HG02610 (cell line): ENCODE results near the gene TRPV4.
"Not testable (repeated sequence)": the region's sequence is repeated elsewhere in the genome, so short reads cannot be mapped to it uniquely, and the experiment has no call there.

ENCODE experiments used
- ATAC-seq: cut with Tn5 transposase; IDR thresholded peaks from one replicate; pipeline ENCODE4 v1.9.1; 2021; ENCODE audit warnings: mild to moderate bottlenecking, moderate library complexity; ENCODE audit not compliant: unreplicated experiment

The TRPV4 gene

DNA sequence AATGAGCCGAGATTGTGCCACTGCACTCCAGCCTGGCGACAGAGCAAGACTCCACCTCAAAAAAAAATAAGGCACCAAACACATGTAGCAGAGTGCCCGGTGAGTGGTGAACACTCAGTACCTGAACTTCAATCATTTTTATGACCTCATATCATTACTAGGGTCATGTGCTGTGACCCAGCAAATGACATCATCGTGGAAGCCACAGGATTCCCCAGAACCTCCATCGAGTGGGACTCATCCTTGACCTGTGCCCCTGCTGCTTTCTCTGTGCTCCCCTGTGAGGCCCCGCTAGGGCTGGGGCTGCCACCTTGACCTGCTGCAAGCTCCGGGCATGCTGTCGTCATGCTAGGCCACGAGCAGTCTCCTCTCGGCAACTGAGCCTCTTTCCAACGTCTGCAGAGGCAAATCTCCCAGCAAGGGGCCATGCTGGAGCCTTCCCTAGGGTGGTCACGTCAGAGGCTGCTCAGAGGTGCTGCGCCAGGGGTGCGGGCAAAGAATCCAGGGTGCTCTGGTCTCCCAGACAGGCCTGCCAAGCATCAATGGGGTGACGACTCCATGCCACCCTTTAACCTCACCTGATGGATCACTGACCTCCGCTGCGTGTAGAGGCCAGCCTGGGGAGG is 28.6 kb upstream of the TRPV4 start:
- no peak for ATAC-seq

- no peak for ATAC-seq
These were observed 27.8 kb upstream of the TRPV4 start for GRCh38 chr12:109860977-109861376.

GRCh38 chr12:109858764-109859163 is 25.6 kb upstream of the TRPV4 start:
- ATAC-seq: no peak

DNA sequence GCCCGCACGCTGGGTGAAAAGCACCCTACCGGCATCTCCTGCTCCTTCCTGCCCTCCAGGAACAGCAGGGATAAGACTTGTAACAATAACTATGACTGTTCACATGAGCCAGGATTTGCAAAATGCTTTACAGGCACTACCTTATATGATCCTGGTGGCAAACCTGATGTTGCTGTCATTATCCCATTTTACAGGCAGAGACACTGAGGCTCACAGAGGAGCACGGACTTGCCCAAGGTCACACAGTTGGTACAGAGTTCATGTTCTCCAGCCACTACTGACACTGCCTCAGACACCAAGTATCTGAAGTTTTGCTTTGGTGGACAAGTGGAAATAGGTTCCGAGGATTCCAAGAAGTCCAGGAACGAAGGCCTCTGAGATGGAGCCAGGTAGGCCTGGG is 24.5 kb upstream of the TRPV4 start:
- no peak for ATAC-seq

DNA sequence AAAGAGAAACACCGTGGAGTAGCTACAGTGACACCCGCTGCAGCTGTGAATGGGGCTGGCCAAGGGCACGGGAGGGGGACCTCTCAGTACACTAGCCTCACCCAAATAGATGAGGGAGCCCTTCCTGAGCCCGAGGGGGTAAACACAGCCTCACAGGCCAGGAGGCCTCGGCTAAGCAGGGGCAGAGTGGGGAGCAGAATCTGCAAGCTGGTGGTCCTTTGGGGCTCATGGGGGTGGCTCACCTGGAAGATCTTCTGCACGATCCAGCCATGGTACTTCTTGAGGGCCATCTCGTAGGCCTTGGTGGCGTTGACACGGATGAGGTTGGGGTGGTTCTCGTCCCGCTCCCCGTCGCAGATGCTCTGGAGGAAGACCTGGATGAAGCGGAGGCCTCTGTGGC is 22.2 kb upstream of the TRPV4 start:
- no peak for ATAC-seq

DNA sequence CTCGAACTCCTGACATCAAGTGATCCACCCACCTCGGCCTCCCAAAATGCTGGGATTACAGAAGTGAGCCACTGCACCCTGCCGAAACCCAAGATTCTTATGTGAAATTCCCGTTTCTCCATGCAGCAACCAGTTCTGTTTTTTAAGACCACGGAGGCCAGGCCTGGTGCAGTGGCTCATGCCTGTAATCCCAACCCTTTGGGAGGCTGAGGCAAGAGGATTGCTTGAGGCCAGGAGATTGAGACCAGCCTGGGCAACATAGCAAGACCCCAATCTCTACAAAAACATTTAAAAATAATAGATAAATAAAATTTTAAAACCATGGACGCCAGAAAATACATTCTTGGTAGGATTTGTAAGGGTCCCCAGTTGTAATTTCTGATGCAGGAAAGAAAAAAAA is 17.3 kb upstream of the TRPV4 start:
- ATAC-seq: not testable (repeated sequence)

GRCh38 chr12:109847142-109847735 is 14.0 kb upstream of the TRPV4 start:
- no peak for ATAC-seq

DNA sequence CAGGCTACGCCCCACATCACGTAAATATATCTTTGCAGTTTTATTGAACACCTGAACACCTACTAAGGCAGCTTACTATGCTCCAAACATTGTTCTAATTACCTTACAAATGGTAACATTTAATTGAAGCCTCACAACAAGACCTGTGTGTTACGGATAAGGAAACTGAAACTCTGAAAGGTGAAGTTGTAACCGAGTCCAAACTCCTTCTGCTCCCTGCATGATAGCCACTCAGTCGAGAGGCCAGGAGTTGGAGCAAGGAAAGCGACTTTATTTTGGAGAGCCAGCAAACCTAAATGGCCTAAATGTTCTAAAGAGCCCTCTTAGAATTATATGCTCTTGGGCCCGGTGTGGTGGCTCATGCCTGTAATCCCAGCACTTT is 12.6 kb upstream of the TRPV4 start:
- no peak for ATAC-seq

DNA sequence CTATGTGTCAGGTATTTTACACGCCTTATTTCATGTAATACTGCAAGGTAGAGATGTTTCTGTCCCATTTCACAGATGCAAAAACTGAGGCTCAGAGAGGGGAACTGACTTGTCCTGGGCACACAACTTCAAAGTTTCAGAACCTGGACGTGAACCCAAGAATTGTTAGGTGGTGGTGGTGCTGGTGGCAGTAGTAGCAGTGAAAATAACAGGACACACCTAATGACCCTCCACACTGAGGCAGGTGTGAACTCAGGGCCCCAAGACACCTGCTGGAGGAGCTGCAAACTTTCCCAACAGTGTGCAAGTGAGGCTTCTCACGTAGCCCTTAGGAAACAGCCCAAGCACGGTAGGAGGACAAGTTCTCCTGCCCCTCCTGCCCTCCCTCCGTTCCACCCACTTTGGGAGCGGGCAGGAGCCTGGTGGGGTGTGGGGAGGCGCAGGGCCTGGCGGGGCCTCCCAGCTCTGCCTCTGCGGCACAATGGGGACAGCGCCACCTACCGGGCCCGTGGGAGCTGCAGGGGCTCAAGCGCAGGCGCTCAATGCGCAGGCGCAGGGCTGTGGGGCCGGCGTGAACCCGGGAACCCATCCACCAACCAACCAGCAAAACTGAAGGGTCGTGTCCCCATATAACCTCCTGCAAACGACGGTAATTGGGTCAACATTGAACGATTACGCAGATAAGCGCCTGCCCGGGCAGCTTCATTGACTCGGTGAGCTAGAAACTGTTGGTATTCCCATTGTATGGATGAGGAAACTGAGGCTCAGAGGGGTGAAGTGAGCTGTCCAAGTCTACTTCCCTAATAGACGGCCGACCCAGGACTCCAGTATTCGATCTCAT is 12.0 kb upstream of the TRPV4 start:
- peak; percentile 80 for ATAC-seq

- ATAC-seq: no peak
These were observed 10.9 kb upstream of the TRPV4 start for GRCh38 chr12:109844091-109844490.

GRCh38 chr12:109842021-109842420 is 8.8 kb upstream of the TRPV4 start:
- ATAC-seq: no peak

DNA sequence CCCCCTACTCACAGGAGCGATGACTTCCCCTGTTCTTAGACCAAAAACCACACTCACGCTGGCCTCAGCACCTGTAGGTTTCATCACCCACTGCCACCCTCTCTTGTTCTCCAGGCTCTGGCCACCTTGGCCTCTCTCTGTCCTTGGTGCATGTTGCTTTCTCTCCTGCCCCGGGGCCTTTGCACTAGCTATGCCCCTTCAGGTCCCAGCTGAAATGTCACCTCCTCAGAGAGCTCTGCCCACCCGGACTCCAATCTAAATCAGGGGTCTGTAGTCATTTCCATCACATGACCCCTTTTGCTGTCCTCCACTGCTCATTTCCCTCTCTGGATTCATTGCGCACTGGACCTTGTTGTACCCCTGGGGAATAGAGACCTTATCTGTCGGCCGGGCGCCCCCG is 8.2 kb upstream of the TRPV4 start:
- no peak for ATAC-seq

DNA sequence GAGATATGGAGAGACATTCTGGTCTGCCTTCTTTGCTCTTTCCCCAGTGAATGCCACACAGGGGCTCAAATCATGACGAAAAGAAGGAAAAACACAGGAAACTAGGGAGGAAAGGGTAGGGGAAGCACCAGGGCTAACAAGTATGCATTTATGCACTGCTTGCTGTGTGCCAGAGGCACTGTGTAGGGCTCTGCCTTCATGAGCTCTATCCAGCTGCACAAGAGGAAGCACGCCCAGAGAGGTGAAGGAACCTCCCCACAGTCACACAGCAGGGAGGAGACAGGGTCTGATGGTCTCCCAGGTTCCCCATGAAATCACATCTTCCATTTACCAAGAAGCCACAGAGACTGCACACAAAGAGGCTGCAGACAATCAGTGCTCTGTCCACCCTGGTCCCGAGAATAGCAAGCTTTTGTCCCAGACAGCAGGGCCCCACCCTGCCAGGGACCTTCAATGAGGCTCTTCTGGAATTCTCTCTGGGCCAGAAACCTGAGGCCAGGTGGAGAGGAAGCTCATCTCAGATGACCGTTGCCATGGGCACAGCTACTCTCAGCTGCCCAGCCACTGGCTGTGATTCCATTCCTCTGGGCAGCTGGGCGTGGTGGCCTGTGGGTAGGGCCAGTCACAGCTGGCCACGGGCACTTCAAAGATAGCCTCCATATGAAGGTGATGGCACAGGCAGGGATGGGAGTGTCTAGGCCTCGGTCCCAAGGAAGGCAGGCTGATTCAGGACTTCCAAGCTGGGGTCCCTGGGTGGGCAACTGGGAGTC is 7.3 kb upstream of the TRPV4 start:
- ATAC-seq: no peak

DNA sequence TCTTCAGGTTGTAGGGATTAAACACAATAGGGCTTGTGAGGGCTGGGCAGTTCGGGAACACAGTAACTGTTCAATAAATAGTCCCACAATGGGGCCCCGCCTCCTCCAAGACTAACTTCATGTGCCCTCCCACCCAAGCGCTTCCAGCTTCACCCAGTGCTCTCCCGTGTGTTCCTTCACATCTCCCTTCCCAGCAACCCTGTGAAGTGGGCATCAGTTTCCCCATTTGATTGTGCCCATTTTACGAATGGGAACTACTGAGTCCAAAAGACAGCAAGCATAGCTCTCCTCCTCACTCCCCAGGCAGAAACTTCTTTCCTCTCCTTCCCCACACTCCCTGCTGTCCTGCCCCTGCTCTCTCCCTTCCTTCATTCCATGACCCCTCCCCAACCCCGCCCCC is 6.2 kb upstream of the TRPV4 start:
- ATAC-seq: no peak

- no peak for ATAC-seq
These were observed 3.7 kb upstream of the TRPV4 start for GRCh38 chr12:109836916-109837315.

DNA sequence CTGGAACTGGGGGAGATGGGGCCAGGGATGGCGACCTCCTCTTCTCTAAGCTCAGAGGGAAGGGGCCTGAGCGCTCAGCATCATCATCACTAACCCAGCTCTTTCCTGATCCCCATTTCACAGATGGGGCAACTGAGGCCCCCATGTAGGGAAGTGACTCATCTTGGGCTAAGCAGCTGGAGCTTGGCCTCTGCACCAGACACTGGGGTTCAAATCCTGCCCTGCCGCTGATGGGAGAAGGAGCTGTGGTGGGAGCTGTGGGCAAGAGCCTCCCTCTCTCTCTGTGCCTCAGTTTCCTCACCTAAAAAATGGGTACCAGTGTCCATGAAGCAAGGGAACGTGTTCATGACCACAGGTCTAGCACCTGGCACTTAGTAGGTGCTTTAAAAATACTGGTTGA is 2.6 kb upstream of the TRPV4 start:
- no peak for ATAC-seq

DNA sequence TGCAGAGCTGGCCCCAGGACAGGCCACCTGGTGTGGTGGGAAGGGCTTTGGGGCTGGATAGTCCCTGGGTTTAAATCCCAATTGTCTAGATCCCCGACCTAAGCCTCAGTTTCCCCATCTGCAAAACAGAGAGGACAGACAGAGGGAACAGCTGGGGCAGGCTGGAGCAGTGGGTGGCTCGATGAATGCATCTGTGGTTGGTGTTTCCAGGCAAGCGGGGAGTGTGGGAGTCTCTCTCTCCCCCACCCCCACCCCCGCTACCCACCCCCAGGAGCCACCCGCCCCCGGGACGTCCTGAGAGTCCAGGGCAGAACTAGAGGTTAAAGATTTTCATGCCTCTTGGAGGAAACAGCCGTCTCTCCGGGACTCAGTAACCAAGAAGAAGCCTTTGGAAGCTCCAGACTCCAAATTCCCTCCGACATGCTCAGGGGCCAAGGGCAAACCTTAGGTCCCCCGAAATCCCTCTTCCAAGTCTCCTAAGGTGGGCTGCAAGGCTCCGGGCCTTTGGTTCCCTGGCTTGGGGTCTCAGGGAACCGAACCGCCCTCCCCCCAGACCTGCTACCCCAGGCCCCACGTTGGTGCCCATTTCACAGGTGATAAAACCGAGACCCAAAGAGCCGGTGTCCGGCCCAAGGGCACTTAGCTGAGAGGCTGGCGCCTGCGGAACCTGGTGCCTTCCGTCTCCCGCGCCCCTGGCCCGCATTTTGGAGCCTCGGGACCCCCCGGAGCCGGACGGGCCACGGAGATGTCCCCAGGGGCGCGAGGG is 474 bp downstream of the TRPV4 start:
- ATAC-seq: no peak

GRCh38 chr12:109831929-109832328 is 1.3 kb downstream of the TRPV4 start:
- ATAC-seq: no peak

- ATAC-seq: no peak
These were observed 1.8 kb downstream of the TRPV4 start for GRCh38 chr12:109831365-109831764.

DNA sequence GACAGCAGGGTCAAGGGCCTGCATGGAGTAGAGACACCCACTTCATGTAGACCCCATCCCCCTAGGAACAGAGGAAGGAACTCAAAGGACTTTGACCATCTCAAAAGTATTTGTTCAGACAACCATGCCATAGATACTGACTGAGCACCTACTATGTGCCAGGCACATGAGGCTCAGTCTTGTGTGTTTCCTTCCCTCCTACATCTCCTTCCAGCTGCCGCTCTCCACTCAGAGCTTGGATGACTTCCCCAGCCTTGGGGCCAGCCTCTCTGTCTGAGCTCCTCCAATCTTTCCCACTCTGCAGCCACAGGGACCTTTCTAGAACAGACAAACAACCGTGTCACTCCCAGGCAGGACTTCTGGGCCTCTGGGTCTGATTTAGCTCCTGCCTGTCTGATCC is 2.5 kb downstream of the TRPV4 start:
- ATAC-seq: no peak

- ATAC-seq: no peak
These were observed 2.9 kb downstream of the TRPV4 start for GRCh38 chr12:109830267-109830666.
